Right cardiac atrium (tissue), 5 donors: ENCODE results near the gene TBXAS1. TPM values are rescaled to one million over a fixed set of nuclear protein-coding genes. Genes with fewer than 3 reads are reported as not detected.

ENCODE experiments used
- ATAC-seq, 2 donors: fragments of 200-7000 bp; cut with Tn5 transposase; one replicate each; pipeline versions ENCODE4 v1.8.0 to v1.9.1; 2020; ENCODE audit warnings: moderate library complexity in 2 of 2, mild to moderate bottlenecking in 1 of 2
- DNase-seq, 3 donors: peaks; one replicate each; pipeline ENCODE4 v3.0.0-alpha.2; 2020
- H3K27ac ChIP-seq: one replicate; pipeline ENCODE4 v1.5.1; 2013; ENCODE audit warnings: mild to moderate bottlenecking, low read length, control low read depth, moderate library complexity
- H3K27me3 ChIP-seq: one replicate; pipeline ENCODE4 v1.6.1; 2013; ENCODE audit not compliant: control insufficient read depth, insufficient read depth
- H3K4me1 ChIP-seq: one replicate; pipeline ENCODE4 v1.6.1; 2013; ENCODE audit warnings: low read length; ENCODE audit not compliant: control insufficient read depth, insufficient read depth
- H3K4me3 ChIP-seq: one replicate; pipeline ENCODE4 v1.5.1; 2013; ENCODE audit warnings: low read length, control low read depth
- H3K9me3 ChIP-seq: one replicate; pipeline ENCODE4 v1.6.1; 2013; ENCODE audit warnings: low read length; ENCODE audit not compliant: control insufficient read depth
- WGBS: extraction: QIAGEN DNeasy Blood & Tissue Kit; methylation state at CpG from one replicate; pipeline ENCODE4 v1.1.7; 2013; 5-methylcytosine and 5-hydroxymethylcytosine counted together
- intact Hi-C, 4 donors: fragments of 100-400 bp; cut with DNase I; formaldehyde crosslinking; loops; one replicate each; pipeline versions ENCODE4 v1.11.0 to v1.14.0; 2022 to 2023
- polyA plus RNA-seq: library from polyadenylated mRNA; stranded (reverse); fragments of 200-250 nt; gene quantifications from one replicate; pipeline ENCODE4 v1.2.3, GENCODE V29; 2013
- total RNA-seq, 4 donors: library from RNA; stranded (reverse); fragmentation: NEBNext Ultra II Directional; extraction: Animal tissue kit (Norgen Biotek cat#: 25700); gene quantifications; one replicate each; pipeline ENCODE4 v1.2.1, GENCODE V29; 2021
- donor health status: healthy with polysubstance abuse.
- donor health status: DM: no; HTN: yes; CAD: no.
- donor health status: DM: no; HTN: no; CAD: no.
- donor health status: DM: no; HTN: yes; CAD: no; lungs with severe emphysema.
- donor health status: DM: yes; HTN: yes; CAD: no.

Gene TBXAS1
- total and polyA plus RNA-seq, 5 donors: 3.1 to 9.1 (median 6.8) TPM

DNA sequence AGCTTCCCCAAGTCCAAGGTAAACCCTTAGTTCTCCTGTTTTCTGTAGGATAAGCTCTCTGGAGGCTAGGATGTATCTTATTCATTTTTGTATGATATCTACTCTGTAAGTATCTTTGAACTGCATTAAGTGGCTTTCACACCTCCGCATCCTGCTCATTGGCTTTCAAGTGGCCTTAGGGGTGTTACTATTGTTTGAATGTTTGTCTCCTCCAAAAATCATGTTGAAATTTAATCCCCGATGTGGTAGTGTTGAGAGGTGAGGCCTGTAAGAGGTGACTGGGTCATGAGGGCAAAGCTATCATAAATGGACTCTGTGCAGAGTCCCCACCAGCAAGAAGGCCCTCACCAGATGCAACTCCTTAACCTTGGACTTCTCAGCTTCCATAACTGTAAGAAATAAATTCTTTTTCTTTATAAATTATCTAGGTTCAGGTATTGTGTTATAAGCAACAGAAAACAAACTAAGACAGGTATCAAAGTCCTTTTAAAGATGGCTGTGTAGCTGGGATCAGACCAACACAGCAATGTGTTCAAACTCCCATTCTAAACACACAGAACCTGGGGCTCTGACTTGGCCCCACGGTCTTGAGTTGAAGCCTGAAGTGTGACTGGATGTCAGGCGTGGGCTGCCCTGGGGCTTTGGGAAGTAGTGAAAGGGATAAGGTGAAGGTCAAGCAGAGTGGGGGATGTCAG is 25.9 kb downstream of the TBXAS1 start:
- no peak overlapping the region for H3K27ac ChIP-seq
- ATAC-seq: no peak
- intact Hi-C loops: no loop called here

DNA sequence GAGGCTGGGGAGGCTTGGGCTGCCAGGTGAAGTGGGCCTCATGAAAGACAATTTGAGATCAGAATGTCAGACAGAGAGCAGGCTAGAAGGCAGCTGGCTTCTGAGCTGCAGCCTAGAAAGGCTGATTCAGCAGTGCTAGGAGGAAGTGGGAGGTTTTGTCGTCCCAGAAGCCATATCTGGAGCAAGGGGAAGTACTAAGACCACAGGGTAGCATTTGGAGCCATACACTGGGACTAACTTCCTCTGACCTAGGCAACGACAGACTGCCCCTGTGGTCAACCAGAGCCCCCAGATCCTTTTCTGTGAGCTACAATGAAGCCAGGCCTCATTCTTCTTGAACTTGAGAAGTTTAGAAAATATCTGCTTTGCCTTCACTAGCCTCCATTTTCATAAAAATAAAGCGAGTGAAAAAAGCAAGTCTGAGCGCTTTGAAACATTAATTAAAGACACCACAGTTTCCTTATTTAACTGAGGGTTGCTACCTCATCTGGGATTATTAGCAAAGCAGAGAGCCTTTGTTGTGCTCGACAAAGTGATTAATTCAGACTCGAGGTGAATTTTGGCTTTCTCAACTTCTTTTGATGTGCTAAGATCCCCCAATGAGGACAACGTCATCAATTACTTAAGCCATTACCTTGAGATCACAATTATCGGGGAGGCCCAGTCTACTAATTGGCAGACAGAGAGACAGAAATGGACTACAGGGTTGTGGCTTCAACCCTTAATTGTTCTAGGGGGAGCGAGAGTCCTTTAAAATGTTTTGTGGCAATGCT is 26.6 kb downstream of the TBXAS1 start:
- intact Hi-C loops: no loop called here
- H3K27me3 ChIP-seq: no peaks in the 10 kb centered on the region
- H3K4me3 ChIP-seq: no peak overlapping the region
- 71% methylated on average over 9 of the region's 9 CpGs for WGBS
- H3K9me3 ChIP-seq: no peaks in the 10 kb centered on the region
- H3K4me1 ChIP-seq: no peaks in the 10 kb centered on the region
- DNase-seq (no peak), ATAC-seq (peak; percentile 56 to 79)
- H3K27ac ChIP-seq: no peak overlapping the region

More for the DNA sequence above, 25.9 kb downstream of the TBXAS1 start:
- H3K4me1 ChIP-seq: no peaks in the 10 kb centered on the region
- no peaks in the 10 kb centered on the region for H3K27me3 ChIP-seq
- no peaks in the 10 kb centered on the region for H3K9me3 ChIP-seq
- DNase-seq: no peak
- WGBS: 83% methylated on average over 4 of the region's 4 CpGs
- H3K4me3 ChIP-seq: no peak overlapping the region

DNA sequence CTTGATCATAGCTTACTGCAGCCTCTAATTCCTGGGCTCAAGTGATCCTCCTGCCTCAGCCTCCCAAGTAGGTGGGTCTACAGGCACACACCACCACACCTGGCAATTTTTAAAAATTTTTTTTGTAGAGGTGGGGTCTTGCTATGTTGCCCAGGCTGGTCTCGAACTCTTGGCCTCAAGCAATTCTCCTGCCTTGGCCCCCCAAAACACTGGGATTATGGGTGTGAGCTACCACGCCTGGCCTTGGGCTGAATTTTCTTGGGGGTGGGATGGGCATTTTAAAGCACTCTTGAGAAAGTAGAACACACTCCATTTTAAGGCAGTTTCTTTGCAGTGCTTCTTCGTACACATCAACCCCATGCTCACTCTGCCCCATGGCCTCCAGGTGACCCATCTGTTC is 28.7 kb downstream of the TBXAS1 start:
- WGBS: 96% methylated on average over 3 of the region's 3 CpGs
- Histone ChIP-seq H3K27ac (no peak overlapping the region), H3K4me3 (no peak overlapping the region), H3K27me3 (no peaks in the 10 kb centered on the region), H3K4me1 (no peaks in the 10 kb centered on the region), H3K9me3 (no peaks in the 10 kb centered on the region)
- intact Hi-C loops: no loop called here
- DNase-seq (no peak), ATAC-seq (no peak)

DNA sequence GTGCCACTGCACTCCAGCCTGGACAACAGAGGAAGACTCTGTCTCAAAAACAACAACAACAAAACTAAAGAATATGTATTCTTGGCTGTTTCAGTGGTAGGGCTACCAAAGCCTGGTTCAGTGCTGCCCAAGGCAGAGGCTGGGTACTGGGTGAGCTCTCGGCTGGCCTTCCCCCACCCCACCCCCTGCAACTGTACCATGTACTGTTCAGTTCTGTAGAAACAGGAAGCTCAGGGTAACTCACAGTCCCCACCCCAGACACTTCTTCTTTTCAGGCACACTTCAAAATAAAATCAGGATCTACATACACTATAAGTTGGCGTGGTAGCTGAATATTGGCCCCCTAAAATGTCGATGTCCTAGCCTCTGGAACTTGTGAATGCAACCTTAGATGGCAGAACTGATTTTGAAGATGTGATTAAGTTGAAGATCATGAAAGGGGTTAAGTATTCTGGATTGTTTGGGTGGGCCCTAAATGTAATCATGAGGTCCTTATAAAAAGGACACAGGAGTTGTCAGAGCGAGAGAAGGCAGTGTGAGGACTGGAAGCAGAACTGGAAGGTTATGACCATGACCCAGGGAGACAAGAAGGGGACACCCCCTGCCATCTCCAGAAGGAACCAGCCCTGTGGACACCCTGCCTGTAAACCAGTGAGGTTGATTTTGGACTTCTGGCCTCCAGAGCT is 31.2 kb downstream of the TBXAS1 start:
- intact Hi-C loops: no loop called here
- Histone ChIP-seq H3K27ac (no peak overlapping the region), H3K4me1 (no peaks in the 10 kb centered on the region), H3K4me3 (no peak overlapping the region), H3K27me3 (no peaks in the 10 kb centered on the region), H3K9me3 (no peaks in the 10 kb centered on the region)
- DNase-seq: peak; percentile 37 to 77 (median 76)
- WGBS: 79% methylated on average over 4 of the region's 4 CpGs
- ATAC-seq: peak; percentile 79 to 83

DNA sequence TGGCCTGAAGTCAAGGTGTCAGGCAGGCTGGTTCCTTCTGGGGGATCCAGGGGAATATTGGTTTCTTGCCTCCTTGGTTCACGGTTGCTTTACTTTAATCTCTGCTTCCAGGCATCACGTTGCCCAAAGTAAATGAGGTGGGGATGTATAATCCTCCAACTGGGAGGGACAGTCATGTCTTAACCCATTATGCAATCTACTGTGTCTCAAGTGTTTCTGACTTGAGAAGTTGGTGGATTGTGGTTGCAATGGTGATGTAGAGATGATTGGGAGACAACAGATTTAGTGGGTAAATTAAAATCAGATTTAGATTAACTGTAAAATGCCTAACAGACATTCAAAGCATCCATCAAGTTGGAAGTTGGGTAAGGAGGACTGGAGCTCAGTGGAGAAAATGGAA is 32.7 kb downstream of the TBXAS1 start:
- ATAC-seq (no peak), DNase-seq (no peak)
- Histone ChIP-seq H3K4me3 (no peak overlapping the region), H3K27me3 (no peaks in the 10 kb centered on the region), H3K4me1 (no peaks in the 10 kb centered on the region), H3K9me3 (no peaks in the 10 kb centered on the region), H3K27ac (no peak overlapping the region)
- WGBS: 52% methylated on average over 2 of the region's 2 CpGs
- intact Hi-C loops: no loop called here

DNA sequence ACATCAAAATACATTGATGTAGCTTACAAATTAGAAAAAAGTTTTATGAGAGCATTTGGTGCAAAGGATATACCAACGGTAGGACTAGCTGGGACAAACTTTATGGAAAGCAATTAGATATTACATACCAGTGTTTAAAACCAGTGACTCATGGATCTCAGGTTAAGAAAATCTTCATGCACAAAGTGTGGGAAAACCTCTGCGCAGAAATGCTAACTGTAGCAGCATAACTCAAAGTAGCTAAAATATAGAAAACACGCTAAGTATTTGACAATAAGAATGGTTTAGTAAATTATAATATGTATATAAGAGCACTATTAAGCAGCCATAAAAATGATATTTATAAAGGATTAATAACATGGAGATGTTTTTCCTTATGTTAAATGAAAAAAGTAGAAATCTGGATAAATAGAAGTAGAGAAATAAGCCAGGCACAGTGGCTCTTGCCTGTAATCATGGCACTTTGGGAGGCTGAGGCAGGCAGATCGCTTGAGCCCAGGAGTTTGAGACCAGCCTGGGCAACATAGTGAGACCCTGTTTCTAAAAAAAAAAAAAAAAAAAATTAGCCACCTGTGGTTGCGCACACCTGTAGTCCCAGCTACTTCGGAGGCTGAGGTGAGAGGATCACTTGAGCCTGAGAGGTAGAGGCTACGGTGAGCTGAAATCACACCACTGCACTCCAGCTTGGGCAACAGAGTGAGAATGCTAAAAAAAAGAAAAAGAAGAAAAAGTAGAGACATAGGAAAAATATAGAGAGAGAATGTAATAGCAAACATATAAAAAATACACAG is 37.2 kb downstream of the TBXAS1 start:
- Histone ChIP-seq H3K27ac (no peak overlapping the region), H3K9me3 (no peaks in the 10 kb centered on the region), H3K27me3 (no peaks in the 10 kb centered on the region), H3K4me1 (no peaks in the 10 kb centered on the region), H3K4me3 (no peak overlapping the region)
- no peak for DNase-seq
- intact Hi-C loops: no loop called here
- ATAC-seq: no peak
- WGBS: 88% methylated on average over 7 of the region's 7 CpGs

DNA sequence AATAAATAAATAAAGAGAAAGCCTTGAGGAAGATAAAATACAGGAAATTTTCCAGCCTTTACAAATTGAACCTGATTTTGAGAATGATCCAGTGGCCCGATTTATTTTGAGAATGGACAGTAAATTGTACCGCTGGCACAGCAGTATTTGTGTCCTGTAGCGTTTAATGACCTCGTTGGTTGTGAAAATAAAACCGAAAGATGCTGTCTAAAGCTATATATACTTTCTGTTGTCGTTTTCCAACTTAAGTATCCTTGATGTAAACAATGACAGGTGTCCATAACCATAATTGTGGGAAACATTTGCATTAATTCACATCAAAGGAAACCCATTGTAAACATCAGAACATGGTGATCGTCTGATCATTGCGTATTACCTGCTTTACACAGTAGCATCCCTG is 38.8 kb downstream of the TBXAS1 start:
- Histone ChIP-seq H3K9me3 (no peaks in the 10 kb centered on the region), H3K4me3 (no peak overlapping the region), H3K27me3 (no peaks in the 10 kb centered on the region), H3K4me1 (peaks cover under 1% of the 10 kb centered on the region), H3K27ac (no peak overlapping the region)
- 91% methylated on average over 8 of the region's 8 CpGs for WGBS
- no peak for ATAC-seq
- DNase-seq: no peak
- intact Hi-C loops: no loop called here

DNA sequence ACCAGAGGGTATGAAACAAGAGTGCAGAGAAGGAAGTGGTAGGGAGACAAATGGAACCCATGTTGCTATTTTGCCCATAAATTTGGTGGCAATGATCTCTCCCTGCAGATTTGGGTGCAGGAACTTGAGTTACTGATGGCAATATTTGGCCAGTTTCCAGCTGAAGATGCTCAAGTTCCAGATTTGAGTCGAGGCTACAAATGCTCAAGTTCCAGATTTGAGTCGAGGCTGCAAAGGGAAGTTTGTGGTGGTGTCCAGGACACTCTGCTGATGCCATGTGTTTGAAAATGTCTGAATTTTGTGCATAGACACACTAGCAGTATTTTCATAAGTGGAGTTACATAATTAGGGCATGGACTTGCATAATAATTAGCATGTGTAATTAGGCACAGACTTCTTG is 40.8 kb downstream of the TBXAS1 start:
- Histone ChIP-seq H3K4me3 (no peak overlapping the region), H3K27ac (no peak overlapping the region), H3K9me3 (no peaks in the 10 kb centered on the region), H3K27me3 (no peaks in the 10 kb centered on the region), H3K4me1 (peaks cover 5% of the 10 kb centered on the region)
- 82% methylated on average over 2 of the region's 2 CpGs for WGBS
- DNase-seq: no peak
- no peak for ATAC-seq
- intact Hi-C loops: no loop called here

DNA sequence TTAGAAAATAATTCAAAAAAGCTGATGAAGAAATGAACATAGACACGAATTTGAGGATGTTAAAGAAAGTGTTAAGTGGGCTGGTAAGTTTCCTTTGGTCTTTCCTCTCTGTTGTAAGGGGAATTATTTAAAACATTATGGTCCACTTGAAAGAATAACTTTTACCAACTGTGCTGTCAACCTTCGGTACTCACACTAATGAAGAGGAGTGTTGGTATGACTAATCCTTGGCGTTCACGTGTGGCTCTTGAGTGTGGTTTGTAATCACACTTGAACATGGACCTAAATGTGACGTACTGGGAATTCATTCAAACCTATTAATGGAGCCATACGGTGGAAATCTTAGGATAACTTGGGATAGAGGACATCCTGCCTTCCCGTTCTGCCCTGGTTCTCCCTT is 41.3 kb downstream of the TBXAS1 start:
- Histone ChIP-seq H3K4me1 (peaks cover 5% of the 10 kb centered on the region), H3K9me3 (no peaks in the 10 kb centered on the region), H3K27me3 (no peaks in the 10 kb centered on the region), H3K27ac (no peak overlapping the region), H3K4me3 (no peak overlapping the region)
- intact Hi-C loops: no loop called here
- 62% methylated on average over 7 of the region's 7 CpGs for WGBS
- no peak for DNase-seq
- no peak for ATAC-seq

DNA sequence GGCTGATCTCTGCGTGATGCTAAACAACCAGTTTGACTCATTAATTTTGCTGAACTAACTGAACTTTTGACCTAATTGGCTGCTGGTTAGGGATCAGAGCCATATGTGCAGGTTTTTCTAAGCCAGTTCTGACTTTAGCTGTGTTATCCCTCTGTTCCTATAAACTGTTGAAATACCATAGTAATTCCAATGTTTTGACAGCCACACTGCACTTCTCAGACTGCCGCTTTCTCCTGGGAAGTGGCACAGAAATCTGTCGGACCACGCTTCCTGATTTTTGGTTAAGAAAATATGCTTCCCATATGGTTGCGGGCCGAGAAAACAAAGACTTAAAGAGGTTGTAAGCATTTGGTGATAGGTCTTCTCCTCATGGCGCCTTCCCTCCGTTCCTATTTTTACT is 42.3 kb downstream of the TBXAS1 start:
- ATAC-seq: no peak

More for the DNA sequence above, 42.3 kb downstream of the TBXAS1 start:
- peaks cover 8% of the 10 kb centered on the region for H3K4me1 ChIP-seq
- no peaks in the 10 kb centered on the region for H3K9me3 ChIP-seq
- DNase-seq: no peak
- WGBS: 58% methylated on average over 8 of the region's 8 CpGs
- H3K27ac ChIP-seq: no peak overlapping the region
- H3K27me3 ChIP-seq: no peaks in the 10 kb centered on the region
- no peak overlapping the region for H3K4me3 ChIP-seq
- intact Hi-C loops: no loop called here
